Measurements from ENCODE around the gene CARM1. TPM values are rescaled to one million over a fixed set of nuclear protein-coding genes. Genes with fewer than 3 reads are reported as not detected.
"Not testable (repeated sequence)": the region's sequence is repeated elsewhere in the genome, so short reads cannot be mapped to it uniquely, and the experiment has no call there.

CARM1 gene
- total RNA-seq, 1 experiment from 2014 or later, result 30.0 TPM

DNA sequence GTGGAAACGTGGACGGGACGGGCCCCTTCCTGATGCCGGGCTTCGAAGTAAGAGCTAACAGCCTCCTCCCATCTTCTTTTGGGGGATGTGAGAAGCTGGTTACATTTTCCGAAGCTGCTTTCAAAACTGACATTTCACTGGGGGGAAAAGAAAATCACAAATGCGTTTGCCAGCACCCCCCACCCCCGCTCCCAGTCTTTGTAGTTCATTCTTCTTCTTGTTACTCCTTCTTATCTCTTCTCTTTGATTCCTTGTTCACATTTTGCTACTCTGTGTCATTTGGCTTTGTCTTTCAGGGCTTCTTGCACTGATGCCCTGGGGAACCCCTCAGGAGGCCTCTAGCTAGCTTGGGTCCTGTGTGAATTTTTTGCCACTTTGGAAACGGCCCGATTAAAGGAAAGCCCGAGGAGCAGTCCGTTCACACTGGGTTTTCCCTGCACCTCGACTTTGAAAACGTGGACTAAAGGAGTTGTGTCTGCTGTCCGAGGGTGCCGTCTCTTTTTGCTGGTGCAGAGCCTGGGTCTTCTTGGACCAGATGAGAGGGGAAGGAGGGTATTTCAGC, 1.3 kb downstream of the CARM1 start:
- DNase-seq (ENCODE audit: extremely low read depth, low read depth), result no peak

DNA sequence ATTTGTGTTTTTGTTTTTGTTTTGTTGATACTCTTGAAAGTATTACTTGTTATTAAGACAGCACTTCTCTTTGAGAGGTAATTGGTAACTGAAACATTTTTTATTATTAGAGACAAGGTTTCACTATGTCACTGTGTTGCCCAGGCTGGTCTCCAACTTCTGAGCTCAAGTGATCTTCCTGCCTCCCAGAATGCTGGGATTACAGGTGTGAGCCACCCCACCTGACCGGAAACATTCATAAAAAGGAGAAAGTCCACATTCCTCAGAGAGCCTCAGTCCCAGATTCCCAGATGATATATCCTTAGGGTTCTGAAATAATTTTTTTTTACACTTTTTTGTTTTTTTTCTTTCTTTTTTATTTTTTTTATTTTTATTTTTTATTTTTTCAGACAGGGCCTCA, 2.7 kb downstream of the CARM1 start:
- no peak for DNase-seq (ENCODE audit: extremely low read depth, low read depth)

DNA sequence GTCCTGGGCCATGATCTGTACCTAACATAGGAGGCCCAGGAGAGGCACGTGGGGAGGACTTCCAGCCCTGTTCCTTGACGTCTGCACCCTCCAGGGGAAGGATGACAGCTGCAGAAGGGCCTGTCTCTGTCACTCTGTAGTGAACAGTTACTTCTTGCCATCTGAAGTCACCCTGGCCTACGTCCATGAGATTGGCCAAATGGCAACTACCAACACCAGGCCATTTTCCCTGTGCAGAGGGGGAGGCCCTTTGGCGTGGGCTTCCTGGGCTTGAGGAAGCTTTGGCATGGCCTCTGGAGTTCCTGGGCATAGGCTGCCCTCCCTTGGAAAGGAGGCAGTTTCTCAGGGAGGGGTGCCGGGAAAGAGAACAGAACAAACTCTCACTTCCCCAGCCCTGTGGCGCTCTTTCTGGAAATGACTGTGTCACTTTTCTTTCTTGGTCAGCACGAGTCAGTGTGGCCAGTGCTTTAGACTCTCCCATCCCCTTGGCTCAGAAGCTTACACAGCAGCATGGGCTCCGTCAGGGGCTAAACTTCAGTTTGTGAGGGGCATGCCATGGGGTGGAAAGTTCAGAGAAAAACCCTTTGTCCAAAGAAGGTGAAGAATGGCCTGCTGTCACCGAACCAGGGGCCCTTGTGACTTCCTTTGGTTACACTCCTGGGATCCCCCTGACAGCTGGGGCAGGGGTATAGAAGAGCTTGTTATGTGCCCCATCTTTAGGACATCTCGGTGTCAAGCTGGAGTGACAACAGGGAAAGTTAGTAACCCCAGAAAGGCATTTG, 5.3 kb downstream of the CARM1 start:
- no peak for DNase-seq (ENCODE audit: extremely low read depth, low read depth)

DNA sequence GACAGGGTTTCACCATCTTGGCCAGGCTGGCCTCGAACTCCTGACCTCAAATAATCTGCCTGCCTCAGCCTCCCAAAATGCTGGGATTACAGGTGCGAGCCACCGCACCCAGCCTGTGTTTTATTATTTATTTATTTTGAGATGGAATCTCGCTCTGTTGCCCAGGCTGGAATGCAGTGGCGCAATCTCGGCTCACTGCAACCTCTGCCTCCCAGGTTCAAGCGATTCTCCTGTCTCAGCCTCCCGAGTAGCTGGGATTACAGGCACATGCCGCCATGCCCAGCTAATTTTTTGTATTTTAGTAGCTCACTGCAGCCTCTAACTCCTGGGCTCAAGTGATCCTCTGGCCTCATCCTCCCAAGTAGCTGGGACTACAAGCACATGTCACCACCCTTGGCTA, 6.3 kb downstream of the CARM1 start:
- DNase-seq (ENCODE audit: extremely low read depth, low read depth), result not testable (repeated sequence)

DNA sequence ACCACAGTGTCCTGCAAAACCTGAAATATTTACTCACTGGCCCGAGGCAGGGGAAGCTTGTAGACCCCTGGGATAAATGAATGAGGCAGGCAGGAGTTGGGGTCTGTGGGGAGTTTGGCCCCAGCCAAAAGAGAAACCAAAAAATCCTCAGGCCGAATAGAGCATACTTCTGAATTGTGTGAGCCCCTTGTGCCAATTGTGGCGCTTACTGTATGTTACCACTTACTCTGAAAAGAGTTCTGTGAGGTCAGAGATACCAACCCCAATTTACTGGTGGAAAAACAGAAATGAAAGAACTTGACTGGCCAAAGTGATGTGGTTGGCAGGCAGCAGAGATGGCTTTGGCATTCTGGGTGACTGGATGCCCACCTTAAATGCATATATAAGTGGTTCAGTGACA, 6.9 kb downstream of the CARM1 start:
- DNase-seq (ENCODE audit: extremely low read depth, low read depth), result no peak

DNA sequence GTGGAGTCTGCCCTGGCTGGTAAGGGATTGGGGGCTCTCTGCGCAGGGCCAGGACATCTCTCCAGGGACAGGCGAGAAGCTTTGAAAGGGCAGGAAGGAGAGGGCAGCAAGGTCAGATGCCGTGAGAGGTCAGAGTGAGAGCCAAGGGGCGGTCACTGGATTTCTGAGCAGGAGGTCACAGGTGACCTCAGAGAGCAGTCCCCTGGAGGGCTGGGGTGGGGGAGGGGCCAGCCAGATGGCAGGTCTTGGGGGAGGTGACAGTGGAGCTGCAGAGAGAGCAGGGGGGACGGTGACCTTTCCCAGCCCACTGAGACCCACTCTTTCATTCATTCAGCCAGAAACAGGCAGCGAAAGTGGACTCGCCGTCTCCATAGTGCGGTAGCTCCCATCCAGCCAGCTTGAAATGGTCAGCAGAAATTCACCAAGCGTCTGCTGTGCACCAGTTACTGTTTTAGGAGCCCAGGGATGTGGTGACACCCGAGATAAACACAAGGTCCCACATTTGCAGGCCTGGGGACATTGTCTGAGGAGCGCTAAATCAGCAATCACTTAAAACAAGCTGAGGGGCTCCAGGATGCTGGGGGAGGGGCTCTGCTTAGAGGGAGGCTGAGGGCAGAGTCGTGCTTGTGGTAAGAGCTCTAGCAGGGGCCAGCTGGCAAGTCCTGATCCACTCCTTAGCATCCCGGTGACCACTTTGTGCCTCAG, 10.2 kb downstream of the CARM1 start:
- no peak for DNase-seq (ENCODE audit: extremely low read depth, low read depth)

DNA sequence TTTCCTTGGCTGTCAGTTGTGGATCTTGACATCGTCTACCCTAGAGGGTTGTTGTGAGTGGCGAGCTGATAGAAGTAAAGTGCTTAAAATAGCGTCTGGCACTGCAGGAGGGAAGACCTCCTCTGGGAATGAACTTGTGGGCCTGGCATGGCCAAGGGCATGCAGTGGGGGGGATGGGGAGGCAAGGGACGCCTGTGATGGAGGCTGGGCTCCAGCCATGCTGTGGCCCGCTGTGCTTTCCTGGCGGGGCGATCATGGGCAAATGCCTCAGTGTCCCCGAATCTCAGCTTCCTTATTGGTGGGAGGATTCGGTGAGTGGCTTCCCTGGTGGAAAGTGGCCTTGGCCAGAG, 10.7 kb downstream of the CARM1 start:
- no peak for DNase-seq (ENCODE audit: extremely low read depth, low read depth)

DNA sequence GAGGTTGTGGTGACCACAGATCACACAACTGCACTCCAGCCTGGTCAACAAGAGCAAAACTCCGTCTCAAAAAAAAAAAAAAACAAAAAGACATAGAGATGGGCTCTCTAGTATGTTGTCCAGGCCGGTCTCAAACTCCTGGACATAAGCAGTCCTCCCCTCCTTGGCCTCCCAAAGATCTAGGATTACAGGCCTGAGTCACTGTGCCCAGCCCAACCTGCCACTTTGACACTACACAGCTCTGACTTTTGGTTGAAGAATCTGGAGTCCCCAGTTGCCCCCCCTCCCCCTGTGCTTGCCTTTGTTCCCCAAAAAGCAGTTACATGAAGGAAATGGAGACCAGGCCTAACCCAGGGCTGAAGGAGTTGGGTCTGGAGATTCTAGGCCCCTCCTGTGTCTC, 12.9 kb downstream of the CARM1 start:
- DNase-seq (ENCODE audit: extremely low read depth, low read depth), result no peak

DNA sequence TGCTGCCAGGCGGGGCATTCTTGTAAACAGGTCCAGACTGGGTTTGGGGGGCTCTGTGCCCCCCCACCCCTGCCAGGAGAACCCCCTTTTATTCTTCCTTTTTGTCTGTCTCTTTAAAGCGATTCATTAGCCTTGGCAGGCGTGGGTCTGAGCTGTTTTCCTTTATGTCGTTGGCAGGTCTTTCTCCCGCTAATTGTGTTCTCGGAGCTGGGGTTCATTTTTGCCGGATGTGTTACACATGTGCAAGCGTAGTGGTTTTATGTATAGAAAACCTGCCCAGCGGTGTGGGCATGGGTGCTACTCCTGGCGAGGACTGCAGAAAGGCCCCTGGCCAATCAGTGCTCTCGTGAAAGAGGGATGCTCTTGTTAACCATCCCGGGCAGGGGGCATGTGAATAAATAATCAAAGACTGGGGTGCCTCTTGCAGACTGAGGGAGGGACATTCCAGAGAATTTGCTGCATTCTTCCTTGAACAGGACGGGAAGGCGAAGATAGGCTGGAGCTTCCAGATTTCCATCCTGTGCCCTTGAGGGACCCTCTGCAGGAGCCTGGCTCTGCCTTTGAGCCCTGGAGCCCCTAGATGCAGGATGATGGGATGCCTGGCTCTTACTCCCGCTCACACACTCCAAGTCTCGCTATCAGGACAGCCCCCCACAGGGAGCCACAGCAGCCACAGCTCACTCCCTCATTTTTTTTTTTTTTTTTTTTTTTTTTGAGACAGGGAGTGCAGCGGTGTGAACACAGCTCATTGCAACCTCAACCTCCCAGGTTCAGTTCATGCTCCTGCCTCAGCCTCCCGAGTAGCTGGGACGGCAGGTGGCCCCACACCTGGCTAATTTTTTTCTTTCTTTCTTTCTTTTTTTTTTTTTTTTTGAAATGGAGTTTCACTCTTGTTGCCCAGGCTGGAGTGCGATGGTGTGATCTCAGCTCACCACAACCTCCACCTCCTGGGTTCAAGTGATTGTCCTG, 14.1 kb downstream of the CARM1 start:
- no peak for DNase-seq (ENCODE audit: extremely low read depth, low read depth)

DNA sequence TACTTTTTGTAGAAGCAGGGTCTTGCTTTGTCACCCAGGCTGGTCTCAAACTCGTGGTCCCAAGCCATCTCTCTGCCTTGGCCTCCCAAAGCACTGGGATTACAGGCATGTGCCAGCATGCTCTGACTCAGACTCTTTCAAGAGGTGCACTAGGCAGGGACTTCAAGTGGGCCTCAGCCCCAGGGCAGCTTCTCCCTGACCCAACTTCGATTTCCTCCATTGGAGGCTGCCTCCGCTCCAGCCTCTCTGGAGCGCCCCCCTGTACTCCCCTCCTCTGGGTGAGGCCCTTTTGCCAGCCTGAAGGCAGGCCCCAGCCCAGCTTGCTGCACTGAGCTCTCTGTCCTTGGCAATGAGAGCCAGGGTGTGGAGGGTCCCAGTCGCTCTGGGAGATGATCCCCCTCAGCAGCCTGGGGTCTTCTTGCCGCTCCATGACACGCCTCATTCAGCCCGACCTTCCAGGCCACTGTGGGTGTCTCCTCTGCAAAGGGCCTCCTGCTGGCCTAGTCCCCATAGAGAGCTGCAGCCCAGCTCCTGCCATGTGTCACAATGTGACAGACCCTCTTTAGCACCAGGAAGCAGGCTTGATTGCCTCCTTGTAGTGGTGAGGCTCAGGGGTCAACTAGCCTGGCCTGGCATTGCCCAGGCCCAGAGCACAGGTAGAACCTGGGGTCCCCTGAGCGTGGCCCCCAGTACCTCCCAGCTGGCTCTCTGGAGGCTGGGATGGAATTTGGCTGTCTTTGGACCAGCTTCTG, 16.4 kb downstream of the CARM1 start:
- DNase-seq (ENCODE audit: extremely low read depth, low read depth), result no peak

DNA sequence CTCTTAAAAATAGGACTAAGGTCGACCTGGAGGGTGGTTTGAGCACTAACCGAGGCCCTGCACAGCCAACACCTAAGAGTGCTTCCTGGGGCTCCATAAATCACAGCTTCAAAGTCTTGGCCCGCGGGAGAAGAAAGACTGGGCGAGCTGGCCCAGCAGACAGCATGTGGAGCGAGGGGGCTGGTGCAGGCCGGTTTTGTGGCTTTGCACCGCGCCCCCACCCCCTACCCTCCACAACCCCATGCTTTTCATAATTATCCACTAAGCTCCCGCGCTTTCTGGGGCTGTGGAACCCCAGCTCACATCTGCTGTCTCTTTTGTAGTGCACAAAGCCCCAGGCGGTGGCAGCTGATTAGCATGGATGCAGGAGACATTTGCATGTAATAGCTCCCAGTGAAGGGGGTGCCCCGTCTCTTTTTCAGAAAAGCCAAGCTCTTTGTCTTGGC, 17.1 kb downstream of the CARM1 start:
- DNase-seq (ENCODE audit: extremely low read depth, low read depth), result no peak

DNA sequence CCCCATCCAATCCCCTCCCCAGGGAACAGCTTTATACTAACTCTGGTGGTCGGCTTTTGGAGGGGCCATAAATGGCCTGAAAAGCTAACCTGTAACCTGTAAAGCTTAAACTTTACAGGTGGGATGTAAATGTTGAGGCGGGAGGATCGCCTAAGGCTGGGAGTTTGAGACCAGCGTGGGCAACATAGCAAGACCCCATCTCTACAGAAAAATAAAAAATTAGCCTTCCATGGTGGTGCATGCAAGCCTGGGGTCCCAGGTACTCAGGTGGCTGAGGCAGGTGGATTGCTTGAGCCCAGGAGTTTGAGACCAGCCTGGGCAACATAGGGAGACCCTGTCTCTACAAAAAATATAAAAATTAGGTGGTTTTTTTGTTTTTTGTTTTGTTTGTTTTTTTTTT, 18.5 kb downstream of the CARM1 start:
- no peak for DNase-seq (ENCODE audit: extremely low read depth, low read depth)

DNA sequence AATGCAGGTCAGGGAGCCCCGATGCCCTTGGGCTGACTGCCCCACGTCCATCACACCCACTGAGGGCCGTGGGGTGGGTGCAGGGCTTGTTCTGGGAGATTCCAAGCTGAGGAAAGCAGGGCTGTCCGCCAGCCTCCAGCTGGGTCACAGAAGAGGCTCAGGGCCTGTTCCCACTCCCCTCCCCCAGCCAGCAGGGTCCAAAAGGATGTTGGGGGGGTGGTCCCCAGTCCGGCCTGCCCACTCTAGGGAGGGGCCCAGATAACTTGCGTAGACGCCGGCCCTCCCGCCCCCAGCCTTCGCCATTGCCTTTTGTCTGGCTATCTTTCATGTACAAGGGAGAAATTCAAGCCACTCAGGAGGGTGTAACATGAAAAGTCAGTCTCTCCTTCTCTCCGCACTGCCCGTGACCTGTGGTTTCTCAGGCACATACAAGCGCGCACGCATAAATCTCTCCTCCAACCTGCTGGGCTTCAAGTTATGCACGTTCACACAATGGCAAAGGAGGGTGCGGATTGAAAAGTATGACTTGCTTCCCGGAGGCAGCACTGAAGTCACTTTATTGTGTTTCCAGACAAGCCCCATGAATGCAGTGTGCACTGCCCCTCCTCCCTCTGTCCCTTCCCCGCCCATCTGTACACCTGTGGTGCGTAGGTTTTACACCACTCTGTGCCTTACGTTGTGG, 20.2 kb downstream of the CARM1 start:
- no peak for DNase-seq (ENCODE audit: extremely low read depth, low read depth)

DNA sequence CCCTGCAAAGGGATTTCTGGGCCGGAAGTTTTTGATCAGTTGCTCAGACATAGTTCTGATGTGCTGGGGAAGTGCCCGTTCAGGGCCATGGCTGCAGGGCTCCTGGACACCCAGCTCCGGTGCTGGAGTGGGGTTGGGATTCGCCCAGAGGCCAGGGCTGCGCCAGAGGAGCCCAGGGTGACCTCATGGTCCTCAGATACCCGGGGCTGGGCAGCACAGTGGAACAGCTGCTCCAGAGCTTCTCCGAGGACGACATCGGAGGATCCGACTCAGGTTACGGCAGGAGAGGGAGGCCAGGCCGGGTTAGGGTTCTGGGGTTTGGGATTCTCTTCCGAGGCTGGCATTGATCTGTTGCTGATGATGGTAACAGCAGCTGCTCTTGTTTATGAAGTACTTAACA, 20.9 kb downstream of the CARM1 start:
- DNase-seq (ENCODE audit: extremely low read depth, low read depth), result no peak

DNA sequence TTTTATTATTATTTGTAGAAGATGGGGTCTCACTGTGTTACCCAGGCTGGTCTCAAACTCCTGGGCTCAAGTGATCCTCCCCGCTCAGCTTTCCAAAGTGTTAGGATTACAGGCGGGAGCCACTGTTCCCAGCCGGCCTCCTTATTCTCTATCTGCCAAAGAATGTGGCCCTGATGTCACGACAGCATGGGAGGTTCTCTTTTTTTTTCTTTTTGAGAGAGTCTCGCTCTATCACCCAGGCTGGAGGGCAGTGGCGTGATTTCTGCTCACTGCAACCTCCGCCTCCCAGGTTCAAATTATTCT, 23.5 kb downstream of the CARM1 start:
- DNase-seq (ENCODE audit: extremely low read depth, low read depth), result no peak

DNA sequence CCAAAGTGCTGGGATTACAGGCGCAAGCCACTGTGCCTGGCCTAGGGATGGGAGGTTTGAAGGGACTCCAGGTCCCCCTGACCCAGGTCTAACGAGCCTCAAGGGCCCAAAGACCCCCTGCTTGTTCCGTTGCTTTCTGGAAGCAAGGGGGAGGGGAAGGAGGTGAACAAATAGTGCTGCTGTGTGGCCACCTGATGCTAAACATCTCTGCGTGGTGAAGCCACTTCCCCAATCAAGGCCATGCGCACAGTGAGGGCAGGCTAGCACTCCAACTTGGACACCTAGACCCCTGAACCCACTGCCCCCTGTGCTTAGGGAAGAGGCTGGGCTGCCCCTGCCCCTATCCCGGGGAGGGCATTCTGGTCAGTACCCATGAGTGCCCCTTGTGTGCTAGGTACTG, 24.0 kb downstream of the CARM1 start:
- DNase-seq (ENCODE audit: extremely low read depth, low read depth), result no peak

DNA sequence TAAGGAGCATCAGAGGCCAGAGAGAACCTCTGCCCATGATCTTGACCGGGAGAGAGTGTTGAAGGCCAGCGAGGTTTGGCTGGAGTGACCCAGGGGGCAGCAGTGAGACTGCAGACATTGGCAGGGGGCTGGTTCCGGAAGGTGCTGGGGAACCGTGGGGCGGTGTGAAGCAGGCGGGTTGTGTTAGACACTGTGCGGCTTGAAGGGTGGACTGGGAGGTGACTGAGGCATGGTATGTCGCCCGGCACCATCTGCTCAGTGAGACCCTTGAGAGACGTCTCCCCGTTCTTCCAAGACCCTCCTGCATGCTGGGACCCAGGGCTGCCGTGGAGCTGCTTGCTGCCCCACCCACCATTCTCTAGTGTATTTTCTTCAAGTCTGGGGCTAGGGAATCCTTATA, 24.6 kb downstream of the CARM1 start:
- no peak for DNase-seq (ENCODE audit: extremely low read depth, low read depth)

DNA sequence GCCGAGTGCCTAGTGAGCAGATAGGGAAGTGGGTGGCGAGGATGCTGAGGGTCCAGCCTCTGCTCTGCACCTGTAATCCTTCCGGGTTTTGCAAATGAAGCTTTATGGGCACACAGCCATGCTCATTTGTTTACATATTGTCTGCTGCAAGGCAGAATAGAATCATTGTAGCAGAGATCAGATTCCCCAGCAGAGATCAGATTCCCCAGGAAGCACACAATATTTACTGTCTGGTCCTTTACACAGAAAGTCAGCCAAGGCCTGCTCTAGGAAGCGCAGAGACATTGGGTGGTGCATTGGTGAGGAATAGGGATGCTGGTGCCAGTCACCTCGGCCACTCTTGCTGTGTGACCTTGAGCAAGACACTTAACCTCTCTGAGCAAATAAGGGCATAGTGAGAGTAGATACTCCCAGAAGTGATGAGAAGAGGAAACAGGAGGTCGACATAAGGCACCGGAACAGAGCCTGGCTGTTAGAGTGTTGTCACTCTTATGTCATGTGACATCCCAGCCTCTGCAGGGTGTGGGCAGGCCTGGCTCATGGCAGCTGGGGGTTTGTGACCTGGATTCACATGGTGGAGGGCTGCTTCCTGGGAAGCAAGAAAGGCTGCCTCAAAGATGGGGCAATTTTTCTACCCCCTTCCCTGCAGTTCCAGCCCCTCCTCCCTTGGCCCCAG, 25.6 kb downstream of the CARM1 start:
- DNase-seq (ENCODE audit: extremely low read depth, low read depth), result no peak

DNA sequence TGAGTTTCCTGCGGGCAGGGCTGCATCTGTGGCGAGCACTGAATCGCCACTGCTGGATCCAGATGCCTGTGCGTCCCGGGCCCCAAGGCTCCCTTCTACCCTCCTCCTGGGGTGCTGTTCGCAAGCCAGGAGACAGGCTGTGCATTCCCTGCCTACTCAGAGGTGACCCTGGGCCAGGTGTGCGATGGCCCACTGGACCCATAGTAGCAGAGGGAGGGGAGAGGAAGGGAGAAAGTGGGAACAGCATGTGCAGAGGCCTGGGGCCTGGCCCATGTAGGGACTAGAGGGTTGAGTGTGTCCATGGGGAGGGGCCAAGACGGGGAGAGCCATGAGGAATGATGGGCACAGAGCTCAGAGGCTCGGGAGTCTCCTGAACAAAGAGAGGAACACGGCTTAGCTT, 27.3 kb downstream of the CARM1 start:
- DNase-seq (ENCODE audit: extremely low read depth, low read depth), result no peak

Measured in NCI-H460 (cell line).